ENCODE results near the gene DDX54. TPM values are rescaled to one million over a fixed set of nuclear protein-coding genes. Genes with fewer than 3 reads are reported as not detected.
"Not testable (repeated sequence)": the region's sequence is repeated elsewhere in the genome, so short reads cannot be mapped to it uniquely, and the experiment has no call there.

Gene DDX54
- polyA plus RNA-seq, 2 donors = 34.3 to 49.1 TPM

GRCh38 chr12:113117684-113118083 lies 67.6 kb downstream of the DDX54 start:
- H3K36me3 ChIP-seq (ENCODE audit: control insufficient read depth in 2 of 2, insufficient read depth in 2 of 2, low read length in 1 of 2); H3K4me1 ChIP-seq (ENCODE audit: control insufficient read depth in 2 of 2, insufficient read depth in 2 of 2, low read length in 1 of 2); H3K27ac ChIP-seq (ENCODE audit: low read depth in 2 of 2, low read length in 1 of 2); H3K9me3 ChIP-seq (ENCODE audit: control insufficient read depth in 2 of 2, insufficient read depth in 1 of 2, low read depth in 1 of 2, low read length in 1 of 2); H3K27me3 ChIP-seq (ENCODE audit: control insufficient read depth in 1 of 2, insufficient read depth in 2 of 2, low read length in 2 of 2); H3K4me3 ChIP-seq (ENCODE audit: low read depth in 1 of 2, low read length in 2 of 2): not testable (repeated sequence)
- 67 to 69% methylated on average over 8 of the region's 8 CpGs for WGBS, 2 donors

GRCh38 chr12:113116875-113117274 lies 68.4 kb downstream of the DDX54 start:
- Histone ChIP-seq H3K27ac (ENCODE audit: low read depth in 2 of 2, low read length in 1 of 2) (peak overlapping the region in 1 of 2 donors; percentile 33), H3K4me1 (ENCODE audit: control insufficient read depth in 2 of 2, insufficient read depth in 2 of 2, low read length in 1 of 2) (no peaks in the 10 kb centered on the region), H3K4me3 (ENCODE audit: low read depth in 1 of 2, low read length in 2 of 2) (no peak overlapping the region), H3K9me3 (ENCODE audit: control insufficient read depth in 2 of 2, insufficient read depth in 1 of 2, low read depth in 1 of 2, low read length in 1 of 2) (no peaks in the 10 kb centered on the region), H3K36me3 (ENCODE audit: control insufficient read depth in 2 of 2, insufficient read depth in 2 of 2, low read length in 1 of 2) (peaks cover 0 to 5% of the 10 kb centered on the region in 2 donors), H3K27me3 (ENCODE audit: control insufficient read depth in 1 of 2, insufficient read depth in 2 of 2, low read length in 2 of 2) (no peaks in the 10 kb centered on the region)
- WGBS, 2 donors = 51 to 56% methylated on average over 6 of the region's 6 CpGs

- H3K27me3 ChIP-seq (ENCODE audit: control insufficient read depth in 1 of 2, insufficient read depth in 2 of 2, low read length in 2 of 2) = no peaks in the 10 kb centered on the region
- H3K27ac ChIP-seq (ENCODE audit: low read depth in 2 of 2, low read length in 1 of 2) = no peak overlapping the region
- no peaks in the 10 kb centered on the region for H3K9me3 ChIP-seq (ENCODE audit: control insufficient read depth in 2 of 2, insufficient read depth in 1 of 2, low read depth in 1 of 2, low read length in 1 of 2)
- no peak overlapping the region for H3K4me3 ChIP-seq (ENCODE audit: low read depth in 1 of 2, low read length in 2 of 2)
- no peaks in the 10 kb centered on the region for H3K4me1 ChIP-seq (ENCODE audit: control insufficient read depth in 2 of 2, insufficient read depth in 2 of 2, low read length in 1 of 2)
- WGBS, 2 donors = 84 to 86% methylated on average over 22 of the region's 22 CpGs
- H3K36me3 ChIP-seq (ENCODE audit: control insufficient read depth in 2 of 2, insufficient read depth in 2 of 2, low read length in 1 of 2) = peaks cover 0 to 4% of the 10 kb centered on the region in 2 donors
Measured at GRCh38 chr12:113115455-113116126, 69.7 kb downstream of the DDX54 start.

- Histone ChIP-seq H3K9me3 (ENCODE audit: control insufficient read depth in 2 of 2, insufficient read depth in 1 of 2, low read depth in 1 of 2, low read length in 1 of 2) (no peaks in the 10 kb centered on the region), H3K27me3 (ENCODE audit: control insufficient read depth in 1 of 2, insufficient read depth in 2 of 2, low read length in 2 of 2) (no peaks in the 10 kb centered on the region), H3K4me1 (ENCODE audit: control insufficient read depth in 2 of 2, insufficient read depth in 2 of 2, low read length in 1 of 2) (no peaks in the 10 kb centered on the region), H3K36me3 (ENCODE audit: control insufficient read depth in 2 of 2, insufficient read depth in 2 of 2, low read length in 1 of 2) (peaks cover 0 to 4% of the 10 kb centered on the region in 2 donors), H3K27ac (ENCODE audit: low read depth in 2 of 2, low read length in 1 of 2) (no peak overlapping the region), H3K4me3 (ENCODE audit: low read depth in 1 of 2, low read length in 2 of 2) (no peak overlapping the region)
- 88% methylated on average over 19 of the region's 19 CpGs for WGBS, 2 donors
Measured at GRCh38 chr12:113114447-113115178, 70.7 kb downstream of the DDX54 start.

- peaks cover 0 to 2% of the 10 kb centered on the region in 2 donors for H3K4me1 ChIP-seq (ENCODE audit: control insufficient read depth in 2 of 2, insufficient read depth in 2 of 2, low read length in 1 of 2)
- H3K9me3 ChIP-seq (ENCODE audit: control insufficient read depth in 2 of 2, insufficient read depth in 1 of 2, low read depth in 1 of 2, low read length in 1 of 2) = no peaks in the 10 kb centered on the region
- WGBS, 2 donors = 64 to 85% methylated on average over 2 of the region's 2 CpGs
- peaks cover 0 to 2% of the 10 kb centered on the region in 2 donors for H3K36me3 ChIP-seq (ENCODE audit: control insufficient read depth in 2 of 2, insufficient read depth in 2 of 2, low read length in 1 of 2)
- H3K4me3 ChIP-seq (ENCODE audit: low read depth in 1 of 2, low read length in 2 of 2) = no peak overlapping the region
- no peak overlapping the region for H3K27ac ChIP-seq (ENCODE audit: low read depth in 2 of 2, low read length in 1 of 2)
- H3K27me3 ChIP-seq (ENCODE audit: control insufficient read depth in 1 of 2, insufficient read depth in 2 of 2, low read length in 2 of 2) = no peaks in the 10 kb centered on the region
Measured at GRCh38 chr12:113113397-113113796, 71.9 kb downstream of the DDX54 start.

- Histone ChIP-seq H3K27ac (ENCODE audit: low read depth in 2 of 2, low read length in 1 of 2) (no peak overlapping the region), H3K4me1 (ENCODE audit: control insufficient read depth in 2 of 2, insufficient read depth in 2 of 2, low read length in 1 of 2) (peaks cover 0 to 2% of the 10 kb centered on the region in 2 donors), H3K4me3 (ENCODE audit: low read depth in 1 of 2, low read length in 2 of 2) (no peak overlapping the region), H3K36me3 (ENCODE audit: control insufficient read depth in 2 of 2, insufficient read depth in 2 of 2, low read length in 1 of 2) (peaks cover 0 to 2% of the 10 kb centered on the region in 2 donors), H3K9me3 (ENCODE audit: control insufficient read depth in 2 of 2, insufficient read depth in 1 of 2, low read depth in 1 of 2, low read length in 1 of 2) (no peaks in the 10 kb centered on the region), H3K27me3 (ENCODE audit: control insufficient read depth in 1 of 2, insufficient read depth in 2 of 2, low read length in 2 of 2) (no peaks in the 10 kb centered on the region)
- 77 to 78% methylated on average over 39 of the region's 39 CpGs for WGBS, 2 donors
Measured at GRCh38 chr12:113112043-113112899, 73.0 kb downstream of the DDX54 start.

- 89 to 90% methylated on average over 3 of the region's 3 CpGs for WGBS, 2 donors
- Histone ChIP-seq H3K27me3 (ENCODE audit: control insufficient read depth in 1 of 2, insufficient read depth in 2 of 2, low read length in 2 of 2) (no peaks in the 10 kb centered on the region), H3K4me3 (ENCODE audit: low read depth in 1 of 2, low read length in 2 of 2) (no peak overlapping the region)
Measured at GRCh38 chr12:113111247-113111646, 74.0 kb downstream of the DDX54 start.

GRCh38 chr12:113109872-113110599 lies 75.2 kb downstream of the DDX54 start:
- H3K4me1 ChIP-seq (ENCODE audit: control insufficient read depth in 2 of 2, insufficient read depth in 2 of 2, low read length in 1 of 2) = peaks cover 0 to 2% of the 10 kb centered on the region in 2 donors
- H3K27ac ChIP-seq (ENCODE audit: low read depth in 2 of 2, low read length in 1 of 2) = no peak overlapping the region
- no peaks in the 10 kb centered on the region for H3K9me3 ChIP-seq (ENCODE audit: control insufficient read depth in 2 of 2, insufficient read depth in 1 of 2, low read depth in 1 of 2, low read length in 1 of 2)
- 47 to 58% methylated on average over 7 of the region's 7 CpGs for WGBS, 2 donors
- H3K36me3 ChIP-seq (ENCODE audit: control insufficient read depth in 2 of 2, insufficient read depth in 2 of 2, low read length in 1 of 2) = peaks cover 0 to 2% of the 10 kb centered on the region in 2 donors
- H3K4me3 ChIP-seq (ENCODE audit: low read depth in 1 of 2, low read length in 2 of 2) = no peak overlapping the region
- H3K27me3 ChIP-seq (ENCODE audit: control insufficient read depth in 1 of 2, insufficient read depth in 2 of 2, low read length in 2 of 2) = no peaks in the 10 kb centered on the region

More at GRCh38 chr12:113111247-113111646, 74.0 kb downstream of the DDX54 start:
- peaks cover 0 to 2% of the 10 kb centered on the region in 2 donors for H3K36me3 ChIP-seq (ENCODE audit: control insufficient read depth in 2 of 2, insufficient read depth in 2 of 2, low read length in 1 of 2)
- no peak overlapping the region for H3K27ac ChIP-seq (ENCODE audit: low read depth in 2 of 2, low read length in 1 of 2)
- H3K4me1 ChIP-seq (ENCODE audit: control insufficient read depth in 2 of 2, insufficient read depth in 2 of 2, low read length in 1 of 2) = peaks cover 0 to 2% of the 10 kb centered on the region in 2 donors
- H3K9me3 ChIP-seq (ENCODE audit: control insufficient read depth in 2 of 2, insufficient read depth in 1 of 2, low read depth in 1 of 2, low read length in 1 of 2) = no peaks in the 10 kb centered on the region

- no peaks in the 10 kb centered on the region for H3K27me3 ChIP-seq (ENCODE audit: control insufficient read depth in 1 of 2, insufficient read depth in 2 of 2, low read length in 2 of 2)
- 60 to 67% methylated on average over 5 of the region's 5 CpGs for WGBS, 2 donors
- H3K4me1 ChIP-seq (ENCODE audit: control insufficient read depth in 2 of 2, insufficient read depth in 2 of 2, low read length in 1 of 2) = peaks cover 0 to 2% of the 10 kb centered on the region in 2 donors
- no peaks in the 10 kb centered on the region for H3K36me3 ChIP-seq (ENCODE audit: control insufficient read depth in 2 of 2, insufficient read depth in 2 of 2, low read length in 1 of 2)
- no peak overlapping the region for H3K27ac ChIP-seq (ENCODE audit: low read depth in 2 of 2, low read length in 1 of 2)
- H3K9me3 ChIP-seq (ENCODE audit: control insufficient read depth in 2 of 2, insufficient read depth in 1 of 2, low read depth in 1 of 2, low read length in 1 of 2) = no peaks in the 10 kb centered on the region
- no peak overlapping the region for H3K4me3 ChIP-seq (ENCODE audit: low read depth in 1 of 2, low read length in 2 of 2)
Measured at GRCh38 chr12:113109360-113109759, 75.9 kb downstream of the DDX54 start.
